Epithelial cell of proximal tubule (primary cell): ENCODE data around the gene ABRAXAS1. TPM values are rescaled to one million over a fixed set of nuclear protein-coding genes. Genes with fewer than 3 reads are reported as not detected.
"Not testable (repeated sequence)": the region's sequence is repeated elsewhere in the genome, so short reads cannot be mapped to it uniquely, and the experiment has no call there.

ENCODE experiments used
- DNase-seq: peaks from one replicate; pipeline ENCODE4 v3.0.0-alpha.2; 2011; ENCODE audit warnings: low read depth
- H3K4me3 ChIP-seq: 2 replicates; pipeline ENCODE4 v1.5.1; 2011; ENCODE audit warnings: low read depth, mild to moderate bottlenecking, low read length
- CTCF ChIP-seq: conservative IDR thresholded peaks from 2 replicates; pipeline ENCODE4 v1.5.1; 2012; ENCODE audit warnings: low read depth, mild to moderate bottlenecking, low read length
- total RNA-seq: library from RNA; depleted of rRNA; stranded (reverse); fragments of >200 nt; gene quantifications from 2 replicates; pipeline ENCODE4 v1.2.3, GENCODE V29; 2015

The ABRAXAS1 gene
- total RNA-seq: 11.3 and 11.9 TPM in 2 replicates

GRCh38 chr4:83484500-83485461, at the start of gene ABRAXAS1:
Gene ABRAXAS1 (minus strand): TSS chr4:83485100. CDS start chr4:83485072, 28 bp downstream.
- no peak for TF ChIP-seq CTCF
- no peak for DNase-seq
- H3K4me3 ChIP-seq: peak within 1 kb of the TSS; percentile 82

- no peak for TF ChIP-seq CTCF
- no peak for DNase-seq
- H3K4me3 ChIP-seq: no peak overlapping the region
Observed at GRCh38 chr4:83527671-83528070, 42.8 kb upstream of the ABRAXAS1 start.

GRCh38 chr4:83522239-83522638, 37.3 kb upstream of the ABRAXAS1 start:
- no peak for DNase-seq
- TF ChIP-seq CTCF: no peak
- H3K4me3 ChIP-seq: no peak overlapping the region

- TF ChIP-seq CTCF: no peak
- H3K4me3 ChIP-seq: no peak overlapping the region
- DNase-seq: peak; percentile 90
Observed at GRCh38 chr4:83516042-83516772, 31.3 kb upstream of the ABRAXAS1 start.

- DNase-seq: no peak
- no peak for TF ChIP-seq CTCF
Observed at GRCh38 chr4:83510442-83510841, 25.5 kb upstream of the ABRAXAS1 start.

GRCh38 chr4:83509156-83509585, 24.3 kb upstream of the ABRAXAS1 start:
- not testable (repeated sequence) for H3K4me3 ChIP-seq, DNase-seq
- TF ChIP-seq CTCF: peak; percentile 79

More at GRCh38 chr4:83510442-83510841, 25.5 kb upstream of the ABRAXAS1 start:
- no peak overlapping the region for H3K4me3 ChIP-seq
